ENCODE results near the gene UTF1.

The UTF1 gene

GRCh38 chr10:133280391-133281059, 50.5 kb downstream of the UTF1 start:
- DNase-seq: no peak

GRCh38 chr10:133281084-133281483, 51.1 kb downstream of the UTF1 start:
- no peak for DNase-seq

Data from activated CD4-positive, alpha-beta T cell treated with anti-CD3 and anti-CD28 coated beads, Interleukin-2, amount 50 U/mL, for 16 hours (primary cell).